Adrenal gland (tissue), 5 donors: ENCODE results near the gene METTL27.

Experiments
- CTCF ChIP-seq, 6 experiments: fragments of 450-650 bp in 4 of 6; fragments of 200-600 bp in 2 of 6; sonication (generic) in 1 of 6; IDR thresholded peaks; 1 replicate in 5 of 6; 2 replicates in 1 of 6; pipeline versions ENCODE4 v1.5.1 to v1.8.0; 2016 to 2021; ENCODE audit warnings: antibody characterized with exemption in 6 of 6, mild to moderate bottlenecking in 2 of 6, moderate library complexity in 1 of 6
- POLR2A ChIP-seq, 2 donors: fragments of 450-650 bp; IDR thresholded peaks; one replicate each; pipeline ENCODE4 v1.6.1; 2017; ENCODE audit warnings: antibody characterized with exemption in 2 of 2, mild to moderate bottlenecking in 2 of 2, moderate library complexity in 1 of 2
- donor health status: DM: no; HTN: no; CAD: no.

GRCh38 chr7:73831584-73831833 is 10.8 kb downstream of the METTL27 start:
- TF ChIP-seq POLR2A (IDR thresholded peaks at IDR 0.05) (no peak), CTCF (IDR thresholded peaks at IDR 0.05) (no peak)
